Neural crest cell (in vitro differentiated cells): ENCODE results near the gene SLFNL1. TPM values are rescaled to one million over a fixed set of nuclear protein-coding genes. Genes with fewer than 3 reads are reported as not detected.

ENCODE experiments used
- DNase-seq: peaks from one replicate; pipeline ENCODE4 v3.0.0; 2021; ENCODE audit warnings: low read depth, mixed read lengths, low spot score
- H3K27ac Mint-ChIP-seq: one replicate; pipeline ENCODE4 v1.8.0; 2021; ENCODE audit warnings: mild to moderate bottlenecking, mixed read lengths; ENCODE audit not compliant: unreplicated experiment
- H3K27me3 Mint-ChIP-seq: 2 replicates; pipeline ENCODE4 v1.8.0; 2021; ENCODE audit warnings: low read depth, mild to moderate bottlenecking, mixed read lengths
- H3K36me3 Mint-ChIP-seq: 2 replicates; pipeline ENCODE4 v1.8.0; 2021; ENCODE audit warnings: low read depth, mild to moderate bottlenecking, mixed read lengths
- H3K4me1 Mint-ChIP-seq: 2 replicates; pipeline ENCODE4 v1.8.0; 2021; ENCODE audit warnings: mixed read lengths
- H3K4me3 Mint-ChIP-seq: one replicate; pipeline ENCODE4 v1.8.0; 2021; ENCODE audit warnings: mild to moderate bottlenecking, mixed read lengths
- H3K9me3 Mint-ChIP-seq: 2 replicates; pipeline ENCODE4 v1.8.0; 2021; ENCODE audit warnings: mixed read lengths
- total RNA-seq: library from RNA; stranded (reverse); gene quantifications from 2 replicates; pipeline ENCODE4 v1.2.1, GENCODE V29; 2021
- TF ChIP-seq, protein P1 (sequence below): fragments of 200-600 bp; sonication (generic); conservative IDR thresholded peaks from 2 replicates; pipeline ENCODE4 v1.5.0; 2021; ENCODE audit warnings: antibody characterized with exemption, mild to moderate bottlenecking

Gene SLFNL1
- total RNA-seq, 1 donor from 2014 or later, result 0.37 TPM

DNA sequence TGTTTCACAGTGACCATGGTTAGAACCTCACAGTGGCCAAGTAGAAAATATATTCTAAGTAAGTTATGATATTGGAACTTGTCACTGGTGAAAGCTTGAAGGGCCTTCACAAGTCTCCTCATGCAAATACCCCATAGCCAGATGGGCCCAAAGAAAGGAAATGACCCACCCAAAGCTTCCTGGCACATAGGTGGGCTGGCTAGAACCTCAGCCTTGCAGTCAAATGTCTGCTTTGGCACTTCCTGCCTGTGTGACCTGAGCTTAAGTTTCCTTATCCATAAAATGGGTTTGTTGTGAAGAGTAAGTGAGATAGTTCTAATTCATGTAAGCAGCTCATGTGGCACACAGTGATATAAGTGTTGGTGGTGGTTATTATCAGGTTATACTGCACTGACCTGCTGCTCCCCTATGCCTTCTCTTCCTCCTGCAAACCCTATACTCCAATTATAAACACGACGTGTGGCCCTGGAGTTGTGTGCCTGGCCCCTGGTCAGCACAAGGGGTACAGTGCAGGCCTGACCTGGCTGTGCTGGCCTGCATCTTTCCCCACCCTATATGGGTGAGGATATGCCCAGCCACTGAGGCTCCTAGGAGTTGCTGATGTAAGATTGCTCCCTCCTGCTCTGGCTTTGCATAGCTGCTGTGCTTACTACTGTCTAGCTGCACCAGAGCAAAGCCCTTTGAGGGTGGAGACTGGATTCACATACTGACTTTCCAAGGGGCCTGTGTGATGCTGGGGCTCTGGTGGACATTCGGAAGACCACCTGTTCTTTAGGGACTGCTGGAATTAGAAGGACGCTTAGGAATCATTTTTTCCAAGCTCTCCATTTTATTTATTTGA is 4.7 kb upstream of the SLFNL1 start:
- peak overlapping the region; percentile 69 for H3K4me3 Mint-ChIP-seq
- no peak for DNase-seq
- no peak overlapping the region for H3K27ac Mint-ChIP-seq
- peaks cover 25% of the 10 kb centered on the region for H3K4me1 Mint-ChIP-seq
- H3K36me3 Mint-ChIP-seq, result peaks cover 24% of the 10 kb centered on the region
- TF ChIP-seq, protein P1, sequence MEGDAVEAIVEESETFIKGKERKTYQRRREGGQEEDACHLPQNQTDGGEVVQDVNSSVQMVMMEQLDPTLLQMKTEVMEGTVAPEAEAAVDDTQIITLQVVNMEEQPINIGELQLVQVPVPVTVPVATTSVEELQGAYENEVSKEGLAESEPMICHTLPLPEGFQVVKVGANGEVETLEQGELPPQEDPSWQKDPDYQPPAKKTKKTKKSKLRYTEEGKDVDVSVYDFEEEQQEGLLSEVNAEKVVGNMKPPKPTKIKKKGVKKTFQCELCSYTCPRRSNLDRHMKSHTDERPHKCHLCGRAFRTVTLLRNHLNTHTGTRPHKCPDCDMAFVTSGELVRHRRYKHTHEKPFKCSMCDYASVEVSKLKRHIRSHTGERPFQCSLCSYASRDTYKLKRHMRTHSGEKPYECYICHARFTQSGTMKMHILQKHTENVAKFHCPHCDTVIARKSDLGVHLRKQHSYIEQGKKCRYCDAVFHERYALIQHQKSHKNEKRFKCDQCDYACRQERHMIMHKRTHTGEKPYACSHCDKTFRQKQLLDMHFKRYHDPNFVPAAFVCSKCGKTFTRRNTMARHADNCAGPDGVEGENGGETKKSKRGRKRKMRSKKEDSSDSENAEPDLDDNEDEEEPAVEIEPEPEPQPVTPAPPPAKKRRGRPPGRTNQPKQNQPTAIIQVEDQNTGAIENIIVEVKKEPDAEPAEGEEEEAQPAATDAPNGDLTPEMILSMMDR, result no peak
- no peaks in the 10 kb centered on the region for H3K9me3 Mint-ChIP-seq
- peaks cover 21% of the 10 kb centered on the region for H3K27me3 Mint-ChIP-seq

DNA sequence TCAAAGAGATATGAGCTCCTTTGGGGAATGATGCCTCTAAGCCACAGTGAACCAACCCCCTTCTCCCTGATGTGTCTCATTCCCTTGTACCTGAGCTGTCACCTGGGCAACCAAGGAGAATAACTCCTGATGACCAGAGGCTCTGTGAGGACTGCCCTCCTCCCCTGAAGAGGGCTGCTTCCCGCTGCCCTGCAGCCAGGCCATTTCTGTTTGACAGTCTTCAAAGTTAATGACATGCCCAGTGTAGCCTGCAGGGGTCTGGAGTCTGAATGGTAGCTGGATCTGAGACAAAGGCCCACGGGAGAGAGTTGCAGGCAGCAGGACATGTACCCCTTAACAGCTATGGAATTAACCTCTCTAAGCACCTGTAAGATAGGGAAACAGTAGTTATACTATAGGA is 3.4 kb upstream of the SLFNL1 start:
- TF ChIP-seq, protein P1, result no peak
- peaks cover 19% of the 10 kb centered on the region for H3K36me3 Mint-ChIP-seq
- H3K4me1 Mint-ChIP-seq, result peaks cover 32% of the 10 kb centered on the region
- peak overlapping the region; percentile 45 for H3K27ac Mint-ChIP-seq
- no peaks in the 10 kb centered on the region for H3K9me3 Mint-ChIP-seq
- peak overlapping the region; percentile 73 for H3K4me3 Mint-ChIP-seq
- DNase-seq, result peak; percentile 26
- peaks cover 21% of the 10 kb centered on the region for H3K27me3 Mint-ChIP-seq

DNA sequence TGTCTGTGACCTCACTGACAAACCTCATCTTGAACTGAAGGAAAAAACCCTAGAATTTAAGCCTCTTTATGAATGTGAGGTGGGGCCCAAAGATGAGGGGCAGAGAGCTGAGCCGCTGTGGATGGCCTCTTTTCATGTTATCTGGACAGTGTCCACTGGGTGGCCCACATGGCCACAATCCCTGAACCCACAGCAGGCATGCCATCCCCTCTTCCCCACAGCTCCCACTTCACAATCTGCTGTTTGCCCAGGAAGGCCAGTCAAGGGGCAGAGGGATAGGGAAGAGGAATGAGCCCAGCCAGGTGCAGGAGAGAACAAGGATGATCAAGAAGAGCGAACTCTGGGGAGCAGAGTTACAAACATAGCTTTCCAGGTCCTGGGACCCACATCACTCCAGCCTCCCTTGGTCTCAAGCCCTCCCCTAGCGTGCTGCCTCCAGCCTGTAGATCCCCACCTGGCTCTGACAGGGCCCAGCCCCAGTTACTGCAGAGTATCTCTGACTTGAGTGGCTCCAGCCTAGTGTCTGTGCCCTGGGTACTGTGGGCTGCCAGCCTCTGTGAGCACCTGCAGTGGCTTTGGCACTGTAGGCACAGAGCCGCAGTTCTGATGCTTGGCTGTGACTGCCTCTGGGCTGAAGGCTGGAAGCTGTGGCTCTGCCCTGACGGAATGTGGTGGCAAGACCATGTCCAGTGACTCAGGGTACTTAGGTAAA is 1.9 kb upstream of the SLFNL1 start:
- peaks cover 22% of the 10 kb centered on the region for H3K36me3 Mint-ChIP-seq
- H3K4me1 Mint-ChIP-seq, result peaks cover 38% of the 10 kb centered on the region
- DNase-seq, result no peak
- peaks cover 28% of the 10 kb centered on the region for H3K27me3 Mint-ChIP-seq
- no peaks in the 10 kb centered on the region for H3K9me3 Mint-ChIP-seq
- H3K4me3 Mint-ChIP-seq, result peak overlapping the region; percentile 68
- no peak overlapping the region for H3K27ac Mint-ChIP-seq
- TF ChIP-seq, protein P1, result peak; percentile 37

DNA sequence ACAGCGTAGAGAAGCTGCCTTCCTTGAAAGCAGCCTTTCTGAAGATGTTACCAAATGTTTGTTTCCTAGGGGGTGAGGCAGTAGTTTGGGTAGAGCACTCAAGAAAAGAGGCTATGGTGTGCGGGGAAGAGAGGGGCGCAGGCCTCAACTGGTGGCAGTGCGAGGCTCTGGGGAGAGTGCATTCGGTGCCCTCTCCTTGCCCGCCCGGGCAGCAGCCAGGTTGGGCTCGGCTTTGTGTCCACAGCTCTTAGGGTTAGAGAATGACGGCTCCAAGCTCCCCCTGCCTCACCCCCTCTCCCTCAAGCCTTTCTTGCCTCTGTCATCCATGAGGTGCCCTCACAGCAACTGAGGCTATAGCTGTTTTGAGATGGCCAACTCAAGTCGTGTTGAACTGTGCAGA is 899 bp upstream of the SLFNL1 start:
- TF ChIP-seq, protein P1, result no peak
- H3K27ac Mint-ChIP-seq, result no peak overlapping the region
- DNase-seq, result no peak
- H3K36me3 Mint-ChIP-seq, result peaks cover 15% of the 10 kb centered on the region
- H3K9me3 Mint-ChIP-seq, result no peaks in the 10 kb centered on the region
- H3K4me1 Mint-ChIP-seq, result peaks cover 38% of the 10 kb centered on the region
- peaks cover 28% of the 10 kb centered on the region for H3K27me3 Mint-ChIP-seq
- peak overlapping the region; percentile 71 for H3K4me3 Mint-ChIP-seq

DNA sequence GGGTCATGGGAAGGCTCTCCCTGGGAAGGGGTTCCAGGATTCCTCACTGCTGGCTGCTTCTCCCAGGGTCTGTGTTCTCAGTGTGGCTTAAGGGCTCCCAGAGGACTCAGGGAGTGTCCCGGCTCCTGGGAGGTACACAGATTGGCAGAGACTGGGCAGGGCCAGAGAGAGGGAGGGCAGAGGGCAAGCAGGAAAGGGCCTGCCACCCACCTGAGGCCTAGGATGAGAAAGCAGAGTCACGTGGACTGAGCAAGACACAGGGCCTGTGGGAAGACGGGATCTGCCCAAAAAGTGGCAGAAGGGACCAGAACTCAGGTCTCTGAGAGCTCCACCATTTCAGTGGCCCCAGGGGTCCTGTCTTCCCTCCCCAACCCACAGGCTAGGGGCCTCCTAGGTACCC is 871 bp downstream of the SLFNL1 start:
- no peak overlapping the region for H3K27ac Mint-ChIP-seq
- TF ChIP-seq, protein P1, result no peak
- no peaks in the 10 kb centered on the region for H3K9me3 Mint-ChIP-seq
- H3K4me1 Mint-ChIP-seq, result peaks cover 38% of the 10 kb centered on the region
- no peak for DNase-seq
- peaks cover 25% of the 10 kb centered on the region for H3K27me3 Mint-ChIP-seq
- no peak overlapping the region for H3K4me3 Mint-ChIP-seq
- peaks cover 14% of the 10 kb centered on the region for H3K36me3 Mint-ChIP-seq
